RWPE2 (cell line): ENCODE measurements around the gene FFAR1.

Experiments used
- ATAC-seq: fragments of 200-7000 bp; cut with Tn5 transposase; 3 replicates; pipeline ENCODE4 v1.9.1; 2021; ENCODE audit warnings: low read depth
- DNase-seq: peaks from one replicate; pipeline ENCODE4 v3.0.0-alpha.2; 2020; ENCODE audit warnings: low spot score
- H3K27ac ChIP-seq: fragments of 450-650 bp; 2 replicates; pipeline ENCODE4 v1.5.1; 2017; ENCODE audit warnings: mild to moderate bottlenecking; ENCODE audit not compliant: poor library complexity, severe bottlenecking
- H3K27me3 ChIP-seq: fragments of 250-450 bp; sonication (Bioruptor Pico); 2 replicates; pipeline ENCODE4 v1.5.1; 2021; ENCODE audit warnings: mild to moderate bottlenecking, moderate library complexity; ENCODE audit not compliant: insufficient read depth, poor library complexity, severe bottlenecking
- H3K36me3 ChIP-seq: fragments of 250-450 bp; sonication (Bioruptor Pico); 2 replicates; pipeline ENCODE4 v1.5.1; 2020; ENCODE audit warnings: low read depth, mild to moderate bottlenecking, moderate library complexity
- H3K4me1 ChIP-seq: fragments of 250-450 bp; sonication (Bioruptor Pico); 2 replicates; pipeline ENCODE4 v1.5.1; 2021; ENCODE audit warnings: mild to moderate bottlenecking, moderate library complexity; ENCODE audit not compliant: insufficient read depth, poor library complexity, severe bottlenecking
- H3K4me3 ChIP-seq: fragments of 250-450 bp; sonication (Bioruptor Pico); 2 replicates; pipeline ENCODE4 v1.5.1; 2021; ENCODE audit warnings: mild to moderate bottlenecking, moderate library complexity; ENCODE audit not compliant: severe bottlenecking
- H3K9me3 ChIP-seq: fragments of 250-450 bp; sonication (Bioruptor Pico); 2 replicates; pipeline ENCODE4 v1.5.1; 2021; ENCODE audit warnings: mild to moderate bottlenecking, moderate library complexity; ENCODE audit not compliant: severe bottlenecking
- CTCF ChIP-seq: fragments of 450-650 bp; IDR thresholded peaks from one replicate; pipeline ENCODE4 v1.5.1; 2017; ENCODE audit warnings: mild to moderate bottlenecking, moderate library complexity; ENCODE audit not compliant: poor library complexity, severe bottlenecking

The FFAR1 gene

GRCh38 chr19:35381926-35382325, 34.2 kb downstream of the FFAR1 start:
- Histone ChIP-seq H3K9me3 (peaks cover 11% of the 10 kb centered on the region), H3K27ac (no peak overlapping the region), H3K4me3 (no peak overlapping the region), H3K36me3 (no peaks in the 10 kb centered on the region), H3K27me3 (no peaks in the 10 kb centered on the region), H3K4me1 (no peaks in the 10 kb centered on the region)
- no peak for TF ChIP-seq CTCF
- DNase-seq (no peak), ATAC-seq (no peak)

GRCh38 chr19:35383536-35383935, 35.8 kb downstream of the FFAR1 start:
- Histone ChIP-seq H3K4me3 (no peak overlapping the region), H3K4me1 (no peaks in the 10 kb centered on the region), H3K36me3 (no peaks in the 10 kb centered on the region), H3K9me3 (peaks cover 20% of the 10 kb centered on the region), H3K27me3 (no peaks in the 10 kb centered on the region), H3K27ac (no peak overlapping the region)
- ATAC-seq: no peak
- TF ChIP-seq CTCF: no peak
- DNase-seq: peak; percentile 1

- Histone ChIP-seq H3K27ac (no peak overlapping the region), H3K9me3 (peaks cover 20% of the 10 kb centered on the region), H3K27me3 (no peaks in the 10 kb centered on the region), H3K4me1 (no peaks in the 10 kb centered on the region), H3K4me3 (no peak overlapping the region), H3K36me3 (no peaks in the 10 kb centered on the region)
- DNase-seq (no peak), ATAC-seq (no peak)
- no peak for TF ChIP-seq CTCF
Observed at GRCh38 chr19:35388277-35389054, 40.8 kb downstream of the FFAR1 start.

GRCh38 chr19:35389192-35389861, 41.6 kb downstream of the FFAR1 start:
- H3K36me3 ChIP-seq: no peaks in the 10 kb centered on the region
- no peak for TF ChIP-seq CTCF
- no peak overlapping the region for H3K27ac ChIP-seq
- no peaks in the 10 kb centered on the region for H3K4me1 ChIP-seq
- H3K27me3 ChIP-seq: no peaks in the 10 kb centered on the region
- ATAC-seq (no peak), DNase-seq (no peak)
- H3K9me3 ChIP-seq: peaks cover 20% of the 10 kb centered on the region
- H3K4me3 ChIP-seq: no peak overlapping the region
